ENCODE data around the gene TMEM217. TPM values are rescaled to one million over a fixed set of nuclear protein-coding genes. Genes with fewer than 3 reads are reported as not detected.

TMEM217 gene
- total and polyA plus RNA-seq, 2 of the 8 experiments (the other 6 are each of a cell fraction or from before 2014, with no cell fraction given): 0.60 to 1.1 TPM

DNA sequence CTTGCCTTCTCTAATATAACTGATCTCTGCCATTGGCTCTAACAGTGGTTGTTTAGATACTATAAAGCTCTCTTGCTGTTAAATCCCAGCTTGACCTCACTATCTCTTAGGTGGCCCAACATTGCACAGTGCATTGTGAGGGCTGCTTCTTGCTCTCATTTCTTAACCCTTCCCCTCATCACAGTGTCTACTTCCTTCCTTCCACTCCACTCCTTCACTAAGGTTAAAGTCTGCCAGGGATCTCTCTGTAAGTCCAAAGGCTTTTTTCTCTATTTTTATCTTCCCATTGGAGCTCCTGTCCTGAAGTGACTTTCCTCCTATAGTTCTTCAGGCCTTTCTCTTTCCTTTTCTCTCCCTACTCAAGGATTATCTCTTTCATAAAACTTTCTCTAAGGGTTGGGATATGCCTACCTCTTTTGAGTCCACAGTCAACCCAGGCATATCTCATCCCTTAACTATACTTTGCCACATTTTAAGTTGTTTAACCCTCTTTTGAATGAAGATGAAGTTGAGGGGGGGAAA lies 4.4 kb downstream of the TMEM217 start:
- Histone ChIP-seq H3K23me2 (ENCODE audit: low read depth, low read length) (peaks cover 7% of the 10 kb centered on the region), H3K27ac (ENCODE audit: low read depth, low read length) (no peak overlapping the region), H3K18ac (ENCODE audit: extremely low read depth, low read length) (no peak overlapping the region), H3K79me1 (ENCODE audit: low read depth, low read length) (no peaks in the 10 kb centered on the region), H3K79me2 (ENCODE audit: control insufficient read depth in 1 of 2, insufficient read depth in 2 of 2, low read length in 2 of 2) (peaks cover 0 to 4% of the 10 kb centered on the region in 2 experiments; a peak in 2 of 4 replicates), H3K27me3 (replicated peaks in 1 of 4; ENCODE audit: control insufficient read depth in 3 of 4, extremely low read depth in 1 of 4, insufficient read depth in 3 of 4, low read length in 3 of 4) (no peaks in the 10 kb centered on the region), H3K56ac (replicated peaks; ENCODE audit: insufficient read length, low read depth, low read length) (no peak overlapping the region), H3K4me3 (ENCODE audit: extremely low read depth in 1 of 4, insufficient read depth in 2 of 4, low read depth in 3 of 4, low read length in 4 of 4) (no peak overlapping the region), H2BK5ac (ENCODE audit: low read depth, low read length) (no peak overlapping the region), H2AFZ (ENCODE audit: low read length) (no peak overlapping the region), H3K4me1 (replicated peaks in 1 of 4; ENCODE audit: control insufficient read depth in 3 of 4, insufficient read depth in 4 of 4, low read length in 3 of 4) (peaks cover 0 to 4% (median 3%) of the 10 kb centered on the region in 4 experiments; a peak in 3 of 7 replicates), H3K36me3 (ENCODE audit: control insufficient read depth in 2 of 4, insufficient read depth in 4 of 4, low read length in 3 of 4) (no peaks in the 10 kb centered on the region), H3K9ac (replicated peaks in 1 of 4; ENCODE audit: extremely low read depth in 1 of 4, low read depth in 3 of 4, low read length in 3 of 4) (no peak overlapping the region), H4K20me1 (replicated peaks in 1 of 2; ENCODE audit: control insufficient read depth in 1 of 2, insufficient read depth in 2 of 2, low read length in 2 of 2) (no peaks in the 10 kb centered on the region), H4K5ac (ENCODE audit: insufficient read length, low read depth, low read length) (no peak overlapping the region), H2BK12ac (ENCODE audit: low read depth, low read length) (no peak overlapping the region), H3K14ac (ENCODE audit: insufficient read length) (no peak overlapping the region), H3K4ac (replicated peaks; ENCODE audit: insufficient read length, low read depth, low read length) (no peak overlapping the region), H2BK120ac (replicated peaks; ENCODE audit: low read depth, low read length) (no peak overlapping the region), H4K91ac (replicated peaks; ENCODE audit: insufficient read length, low read length) (no peak overlapping the region), H3K4me2 (ENCODE audit: insufficient read depth in 1 of 2, low read depth in 2 of 2, low read length in 2 of 2) (no peak overlapping the region), H4K8ac (ENCODE audit: extremely low read depth, insufficient read depth, low read length) (no peak overlapping the region), H3K23ac (ENCODE audit: insufficient read length) (no peak overlapping the region), H3K9me3 (ENCODE audit: insufficient read depth in 2 of 2, low read depth in 1 of 2, low read length in 1 of 2) (no peaks in the 10 kb centered on the region), H2AK5ac (ENCODE audit: low read depth, low read length) (no peak overlapping the region), H2BK20ac (ENCODE audit: low read length) (no peak overlapping the region), H2BK15ac (ENCODE audit: low read length) (no peak overlapping the region)
- DNase-seq (ENCODE audit: low read depth in 1 of 2, low spot score in 2 of 2) (no peak), FAIRE-seq (no peak)
- CTCF ChIA-PET (ENCODE audit: partially characterized antibody): no interaction called here
- POLR2A ChIA-PET (ENCODE audit: partially characterized antibody): interaction anchor here (0.6 to 1.2 kb wide), 2 partner anchors 11 to 537 kb away, joined by 3 read pairs; no protein-coding TSS in a partner anchor
- TF ChIP-seq KDM5A (IDR thresholded peaks at IDR 0.05; ENCODE audit: low read length) (no peak), ASH2L (IDR thresholded peaks at IDR 0.05; ENCODE audit: low read length) (no peak), RNF2 (IDR thresholded peaks at IDR 0.05; ENCODE audit: borderline replicate concordance, low read depth, low read length, missing control alignments, poor library complexity, severe bottlenecking) (no peak), MAFK (IDR thresholded peaks at IDR 0.05; ENCODE audit: low read depth, low read length) (no peak), CTBP2 (IDR thresholded peaks at IDR 0.05; ENCODE audit: borderline replicate concordance, insufficient read depth, insufficient read length, low read length) (no peak), RBBP5 (IDR thresholded peaks at IDR 0.05; ENCODE audit: borderline replicate concordance, low read depth, low read length) (no peak), RXRA (IDR thresholded peaks at IDR 0.05; ENCODE audit: insufficient read depth, low read depth, low read length) (no peak), SRF (IDR thresholded peaks at IDR 0.05; ENCODE audit: low read depth, low read length) (no peak), SUZ12 (IDR thresholded peaks at IDR 0.05; ENCODE audit: low read length) (no peak)
- TF ChIP-seq, protein P1, sequence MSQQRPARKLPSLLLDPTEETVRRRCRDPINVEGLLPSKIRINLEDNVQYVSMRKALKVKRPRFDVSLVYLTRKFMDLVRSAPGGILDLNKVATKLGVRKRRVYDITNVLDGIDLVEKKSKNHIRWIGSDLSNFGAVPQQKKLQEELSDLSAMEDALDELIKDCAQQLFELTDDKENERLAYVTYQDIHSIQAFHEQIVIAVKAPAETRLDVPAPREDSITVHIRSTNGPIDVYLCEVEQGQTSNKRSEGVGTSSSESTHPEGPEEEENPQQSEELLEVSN (IDR thresholded peaks at IDR 0.05): no peak
- TF ChIP-seq, protein P2, sequence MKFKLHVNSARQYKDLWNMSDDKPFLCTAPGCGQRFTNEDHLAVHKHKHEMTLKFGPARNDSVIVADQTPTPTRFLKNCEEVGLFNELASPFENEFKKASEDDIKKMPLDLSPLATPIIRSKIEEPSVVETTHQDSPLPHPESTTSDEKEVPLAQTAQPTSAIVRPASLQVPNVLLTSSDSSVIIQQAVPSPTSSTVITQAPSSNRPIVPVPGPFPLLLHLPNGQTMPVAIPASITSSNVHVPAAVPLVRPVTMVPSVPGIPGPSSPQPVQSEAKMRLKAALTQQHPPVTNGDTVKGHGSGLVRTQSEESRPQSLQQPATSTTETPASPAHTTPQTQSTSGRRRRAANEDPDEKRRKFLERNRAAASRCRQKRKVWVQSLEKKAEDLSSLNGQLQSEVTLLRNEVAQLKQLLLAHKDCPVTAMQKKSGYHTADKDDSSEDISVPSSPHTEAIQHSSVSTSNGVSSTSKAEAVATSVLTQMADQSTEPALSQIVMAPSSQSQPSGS (IDR thresholded peaks at IDR 0.05; ENCODE audit: low read length): no peak
